K562 (cell line): Measurements from ENCODE around the gene CABP4. TPM values are rescaled to one million over a fixed set of nuclear protein-coding genes. Genes with fewer than 3 reads are reported as not detected.

Experiments
- ARID2 ChIP-seq: fragments of 450-650 bp; IDR thresholded peaks from 2 replicates; pipeline ENCODE4 v1.6.1; 2017; ENCODE audit warnings: antibody characterized with exemption, mild to moderate bottlenecking
- CEBPG ChIP-seq, 3 experiments: fragments of 200-800 bp in 1 of 3; sonication (Bioruptor generic) in 1 of 3; sonication (generic) in 1 of 3; formaldehyde crosslinking in 1 of 3; IDR thresholded peaks in 2 of 3; conservative IDR thresholded peaks in 1 of 3; 2 replicates each; pipeline versions ENCODE4 v1.6.1 to v1.8.0; 2016 to 2022; ENCODE audit warnings: missing compliant biosample characterization in 2 of 3, missing genetic modification characterization in 2 of 3, mild to moderate bottlenecking in 1 of 3, missing genetic modification reagents in 1 of 3
- DNMT1 ChIP-seq: fragments of 450-650 bp; IDR thresholded peaks from 2 replicates; pipeline ENCODE4 v1.6.1; 2016; ENCODE audit warnings: antibody characterized with exemption, mild to moderate bottlenecking
- E2F6 ChIP-seq, 2 experiments: IDR thresholded peaks; 2 replicates each; pipeline ENCODE4 v1.6.1; 2011; ENCODE audit warnings: borderline replicate concordance in 1 of 2, control low read depth in 1 of 2, low read depth in 1 of 2, low read length in 1 of 2, mild to moderate bottlenecking in 1 of 2, mixed read lengths in 1 of 2, moderate library complexity in 1 of 2; ENCODE audit not compliant: insufficient read depth in 1 of 2, insufficient read length in 1 of 2, poor library complexity in 1 of 2, severe bottlenecking in 1 of 2; ENCODE audit errors: extremely low read depth in 1 of 2
- ELF4 ChIP-seq: fragments of 450-650 bp; formaldehyde crosslinking; IDR thresholded peaks from 2 replicates; pipeline ENCODE4 v1.4.0; 2022; ENCODE audit warnings: missing genetic modification characterization
- ELK3 ChIP-seq: fragments of 450-650 bp; formaldehyde crosslinking; IDR thresholded peaks from 2 replicates; pipeline ENCODE4 v1.4.0; 2020; ENCODE audit warnings: mild to moderate bottlenecking
- FIP1L1 ChIP-seq: fragments of 200-400 bp; formaldehyde crosslinking; IDR thresholded peaks from 2 replicates; pipeline ENCODE4 v1.6.1; 2018; ENCODE audit warnings: mild to moderate bottlenecking, low read depth, low read length; ENCODE audit not compliant: poor library complexity, severe bottlenecking
- IRF1 ChIP-seq: sonication (generic); formaldehyde crosslinking; IDR thresholded peaks from 2 replicates; pipeline ENCODE4 v1.8.0; 2022; ENCODE audit warnings: missing genetic modification reagents, mild to moderate bottlenecking, borderline replicate concordance
- MEIS2 ChIP-seq: fragments of 450-650 bp; IDR thresholded peaks from 2 replicates; pipeline ENCODE4 v1.6.1; 2014; ENCODE audit warnings: mild to moderate bottlenecking; ENCODE audit not compliant: partially characterized antibody
- RBM22 ChIP-seq: fragments of 200-400 bp; formaldehyde crosslinking; IDR thresholded peaks from 2 replicates; pipeline ENCODE4 v1.6.1; 2018; ENCODE audit warnings: low read length, low read depth; ENCODE audit not compliant: poor library complexity, severe bottlenecking
- SOX6 ChIP-seq: fragments of 450-650 bp; IDR thresholded peaks from 2 replicates; pipeline ENCODE4 v1.6.1; 2014; ENCODE audit warnings: mild to moderate bottlenecking
- STAG1 ChIP-seq: sonication (generic); formaldehyde crosslinking; IDR thresholded peaks from 2 replicates; pipeline ENCODE4 v1.5.0; 2020; ENCODE audit warnings: missing genetic modification reagents, borderline replicate concordance
- STAT6 ChIP-seq: sonication (generic); formaldehyde crosslinking; IDR thresholded peaks from 2 replicates; pipeline ENCODE4 v1.8.1; 2023; ENCODE audit warnings: mild to moderate bottlenecking, missing genetic modification reagents
- U2AF1 ChIP-seq: fragments of 200-400 bp; formaldehyde crosslinking; optimal IDR thresholded peaks from 2 replicates; pipeline ENCODE3; 2017; ENCODE audit warnings: mild to moderate bottlenecking, low read depth, low read length, moderate library complexity
- ZBTB34 ChIP-seq: fragments of 250-450 bp; sonication (Bioruptor Pico); IDR thresholded peaks from 2 replicates; pipeline ENCODE4 v1.8.0; 2021; ENCODE audit warnings: mild to moderate bottlenecking, moderate library complexity
- ZFX ChIP-seq: sonication (generic); formaldehyde crosslinking; IDR thresholded peaks from 2 replicates; pipeline ENCODE4 v1.8.0; 2022; ENCODE audit warnings: mild to moderate bottlenecking, missing genetic modification reagents, moderate library complexity
- ZNF12 ChIP-seq: sonication (generic); formaldehyde crosslinking; IDR thresholded peaks from 2 replicates; pipeline ENCODE4 v1.4.0; 2020; ENCODE audit warnings: mild to moderate bottlenecking, missing genetic modification reagents
- ZNF124 ChIP-seq: sonication (generic); formaldehyde crosslinking; IDR thresholded peaks from 2 replicates; pipeline ENCODE4 v1.8.1; 2022; ENCODE audit warnings: missing genetic modification reagents
- ZNF274 ChIP-seq: IDR thresholded peaks from 2 replicates; pipeline ENCODE4 v1.6.1; 2011; ENCODE audit warnings: low read depth, mild to moderate bottlenecking, low read length, moderate library complexity, borderline replicate concordance
- polyA plus RNA-seq, 8 experiments: library from polyadenylated mRNA; depleted of rRNA in 4 of 8; stranded (reverse) in 5 of 8; unstranded in 3 of 8; fragments of >200 nt; fragmentation: Nextera tagmentation in 2 of 8; fragmentation: Illumina TruSeq in 1 of 8; extraction: Ambion mirVana in 2 of 8; extraction: Trizol in 1 of 8; gene quantifications; 2 replicates each; pipeline versions ENCODE4 v1.2.1 to v1.2.3, GENCODE V29; 2011 to 2014; ENCODE audit warnings: inconsistent platforms in 1 of 8, missing spikeins in 1 of 8
- total RNA-seq, 7 experiments: library from RNA; depleted of rRNA in 6 of 7; stranded (reverse); fragments of >200 nt in 6 of 7; fragmentation: Illumina TruSeq in 2 of 7; extraction: Trizol in 2 of 7; gene quantifications; 2 replicates each; pipeline versions ENCODE4 v1.2.1 to v1.2.3, GENCODE V29; 2011 to 2021; ENCODE audit warnings: low replicate concordance in 1 of 7

Gene CABP4
- total and polyA plus RNA-seq, 9 of the 15 experiments (the other 6 are each of a cell fraction or from before 2014, with no cell fraction given) = 0.11 TPM; not detected in 8

GRCh38 chr11:67420646-67421429, 34.3 kb upstream of the CABP4 start (continued):
- TF ChIP-seq ZNF274 = no peak
- TF ChIP-seq DNMT1 = no peak
- TF ChIP-seq E2F6 (IDR thresholded peaks at IDR 0.05; ENCODE audit: borderline replicate concordance in 1 of 2, extremely low read depth in 1 of 2, insufficient read depth in 1 of 2, insufficient read length in 1 of 2, low read depth in 1 of 2, low read length in 1 of 2, poor library complexity in 1 of 2, severe bottlenecking in 1 of 2) = peak; percentile 84 to 94
- TF ChIP-seq ZNF12 = no peak
- TF ChIP-seq RBM22 = no peak
- TF ChIP-seq ELK3 (CRISPR knock-in tag) = no peak
- no peak for TF ChIP-seq ELF4 (CRISPR knock-in tag)
- no peak for TF ChIP-seq CEBPG (CRISPR knock-in tag; IDR thresholded peaks at IDR 0.05)
- TF ChIP-seq CEBPG (tag; conservative IDR thresholded peaks at IDR 0.05 in 1 of 2, IDR thresholded peaks at IDR 0.05 in 1 of 2) = no peak
- no peak for TF ChIP-seq ZNF124
- peak; percentile 70 for TF ChIP-seq ZFX (CRISPR knock-in tag)
- peak; percentile 42; the same call in 1 of the 2 replicates for TF ChIP-seq SOX6
- TF ChIP-seq IRF1 (CRISPR knock-in tag) = no peak
- TF ChIP-seq MEIS2 = peak; percentile 32
- TF ChIP-seq U2AF1 = no peak
- TF ChIP-seq ARID2 = no peak
- TF ChIP-seq FIP1L1 = no peak
- TF ChIP-seq STAG1 (CRISPR knock-in tag) = no peak
- TF ChIP-seq ZBTB34 = no peak
- TF ChIP-seq STAT6 = 0 out of 2 replicates have a peak, but pooled peaks have one; percentile 47
